Thymus (tissue), 2 donors: ENCODE data around the gene C5orf15. TPM values are rescaled to one million over a fixed set of nuclear protein-coding genes. Genes with fewer than 3 reads are reported as not detected.

Experiments used
- polyA plus RNA-seq: library from polyadenylated mRNA; stranded (reverse); fragments of 200-250 nt; gene quantifications from one replicate; pipeline ENCODE4 v1.2.3, GENCODE V29; 2013
- total RNA-seq: library from RNA; stranded (reverse); fragments of 120-200 nt; gene quantifications from one replicate; pipeline ENCODE4 v1.2.4, GENCODE V29; 2013
- donor health status: healthy.

C5orf15 gene
- total and polyA plus RNA-seq, 2 donors, result 39.1 to 50.8 TPM

Other genes starting within 250 kb of the C5orf15 start
- 166 TPM for gene VDAC1, start 36.4 kb upstream of the C5orf15 start, total RNA-seq
- gene VDAC1, start 36.4 kb upstream of the C5orf15 start, polyA plus RNA-seq, result 101 TPM
- 265 TPM for gene TCF7, start 146.1 kb upstream of the C5orf15 start, total RNA-seq
- gene TCF7, start 146.1 kb upstream of the C5orf15 start, polyA plus RNA-seq, result 247 TPM
- gene SKP1, start 208.3 kb upstream of the C5orf15 start, total RNA-seq, result 332 TPM
- gene SKP1, start 208.3 kb upstream of the C5orf15 start, polyA plus RNA-seq, result 387 TPM